ENCODE measurements around the gene IGSF6.
A peak's percentile ranks its signal among the peaks of the same experiment; 100 is the strongest.
"Not testable (repeated sequence)": the region's sequence is repeated elsewhere in the genome, so short reads cannot be mapped to it uniquely, and the experiment has no call there.

Gene IGSF6

DNA sequence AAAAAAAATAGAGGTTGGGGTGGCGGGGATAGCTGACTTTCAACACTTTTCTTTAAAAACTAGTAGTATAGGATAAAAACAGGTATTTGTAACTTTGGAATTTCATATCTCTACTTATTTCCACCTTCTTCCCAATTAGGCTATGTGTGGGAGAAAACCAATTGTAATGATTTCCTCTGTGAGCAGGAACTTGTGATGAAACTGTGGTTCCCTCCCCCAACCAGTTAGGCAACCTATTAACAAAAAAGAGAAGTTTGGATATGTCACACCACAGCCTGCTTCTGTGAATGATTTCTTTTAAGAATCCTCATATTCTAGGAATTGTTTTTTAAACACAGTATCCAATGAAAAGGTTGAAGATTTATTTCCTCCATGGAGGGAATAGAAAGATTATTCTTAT is 1.9 kb downstream of the IGSF6 start:
- H3K27ac ChIP-seq = no peak overlapping the region
- no peaks in the 10 kb centered on the region for H3K27me3 ChIP-seq (ENCODE audit: insufficient read depth, low read depth, severe bottlenecking)
- H3K4me3 ChIP-seq (ENCODE audit: low read depth, low read length) = no peak overlapping the region
- H3K36me3 ChIP-seq = peaks cover 6% of the 10 kb centered on the region
- TF ChIP-seq, protein P1, sequence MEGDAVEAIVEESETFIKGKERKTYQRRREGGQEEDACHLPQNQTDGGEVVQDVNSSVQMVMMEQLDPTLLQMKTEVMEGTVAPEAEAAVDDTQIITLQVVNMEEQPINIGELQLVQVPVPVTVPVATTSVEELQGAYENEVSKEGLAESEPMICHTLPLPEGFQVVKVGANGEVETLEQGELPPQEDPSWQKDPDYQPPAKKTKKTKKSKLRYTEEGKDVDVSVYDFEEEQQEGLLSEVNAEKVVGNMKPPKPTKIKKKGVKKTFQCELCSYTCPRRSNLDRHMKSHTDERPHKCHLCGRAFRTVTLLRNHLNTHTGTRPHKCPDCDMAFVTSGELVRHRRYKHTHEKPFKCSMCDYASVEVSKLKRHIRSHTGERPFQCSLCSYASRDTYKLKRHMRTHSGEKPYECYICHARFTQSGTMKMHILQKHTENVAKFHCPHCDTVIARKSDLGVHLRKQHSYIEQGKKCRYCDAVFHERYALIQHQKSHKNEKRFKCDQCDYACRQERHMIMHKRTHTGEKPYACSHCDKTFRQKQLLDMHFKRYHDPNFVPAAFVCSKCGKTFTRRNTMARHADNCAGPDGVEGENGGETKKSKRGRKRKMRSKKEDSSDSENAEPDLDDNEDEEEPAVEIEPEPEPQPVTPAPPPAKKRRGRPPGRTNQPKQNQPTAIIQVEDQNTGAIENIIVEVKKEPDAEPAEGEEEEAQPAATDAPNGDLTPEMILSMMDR (IDR thresholded peaks at IDR 0.05; ENCODE audit: low read depth, low read length) = no peak
- H3K9me3 ChIP-seq (ENCODE audit: severe bottlenecking) = no peaks in the 10 kb centered on the region
- DNase-seq = no peak

- not testable (repeated sequence) for H3K4me3 ChIP-seq (ENCODE audit: low read depth, low read length)
Observed at GRCh38 chr16:21649826-21650406, 2.5 kb downstream of the IGSF6 start.

DNA sequence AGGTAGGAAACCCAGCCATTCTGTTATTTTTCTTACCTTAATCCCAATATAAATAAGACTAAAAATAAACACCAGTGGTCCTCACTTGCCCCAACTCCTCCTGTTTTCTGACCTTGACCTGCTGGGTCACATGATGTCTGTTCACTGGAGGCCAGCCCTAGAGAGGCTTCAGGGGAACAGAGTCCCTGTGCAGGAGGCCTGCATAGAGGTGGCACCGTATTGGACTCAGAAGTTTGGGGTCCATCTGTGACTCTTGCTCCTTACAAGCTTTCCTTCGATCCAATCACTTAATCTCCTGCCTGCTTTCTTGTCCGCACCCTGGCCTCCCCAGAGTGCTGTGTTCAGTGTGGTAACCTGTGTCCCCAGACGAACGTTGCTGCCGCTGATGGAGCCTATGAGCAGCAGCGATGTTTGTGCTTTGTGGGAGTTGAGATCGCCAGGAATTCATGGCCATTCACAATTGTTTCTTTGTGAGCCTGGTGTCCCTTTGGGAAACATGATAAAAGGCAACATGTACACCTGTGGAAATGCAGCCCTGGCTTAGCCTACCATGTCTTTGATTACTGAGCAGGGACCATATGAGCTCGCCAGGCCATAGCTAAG is 4.7 kb downstream of the IGSF6 start:
- Histone ChIP-seq H3K9me3 (ENCODE audit: severe bottlenecking) (no peaks in the 10 kb centered on the region), H3K27me3 (ENCODE audit: insufficient read depth, low read depth, severe bottlenecking) (no peaks in the 10 kb centered on the region), H3K36me3 (peaks cover 6% of the 10 kb centered on the region), H3K27ac (peak overlapping the region; percentile 19), H3K4me3 (ENCODE audit: low read depth, low read length) (no peak overlapping the region)
- TF ChIP-seq, protein P1 (IDR thresholded peaks at IDR 0.05; ENCODE audit: low read depth, low read length) = no peak
- DNase-seq = no peak

More at GRCh38 chr16:21649826-21650406, 2.5 kb downstream of the IGSF6 start:
- H3K27me3 ChIP-seq (ENCODE audit: insufficient read depth, low read depth, severe bottlenecking); H3K27ac ChIP-seq; H3K36me3 ChIP-seq; H3K9me3 ChIP-seq (ENCODE audit: severe bottlenecking); DNase-seq: not testable (repeated sequence)

- Histone ChIP-seq H3K4me3 (ENCODE audit: low read depth, low read length) (no peak overlapping the region), H3K27ac (no peak overlapping the region), H3K27me3 (ENCODE audit: insufficient read depth, low read depth, severe bottlenecking) (no peaks in the 10 kb centered on the region), H3K36me3 (peaks cover 6% of the 10 kb centered on the region), H3K9me3 (ENCODE audit: severe bottlenecking) (no peaks in the 10 kb centered on the region)
- TF ChIP-seq, protein P1 (IDR thresholded peaks at IDR 0.05; ENCODE audit: low read depth, low read length) = no peak
- no peak for DNase-seq
Observed at GRCh38 chr16:21646721-21647561, 5.5 kb downstream of the IGSF6 start.

GRCh38 chr16:21646091-21646490 is 6.3 kb downstream of the IGSF6 start:
- DNase-seq = no peak
- H3K4me3 ChIP-seq (ENCODE audit: low read depth, low read length) = no peak overlapping the region
- H3K27me3 ChIP-seq (ENCODE audit: insufficient read depth, low read depth, severe bottlenecking) = no peaks in the 10 kb centered on the region
- TF ChIP-seq, protein P1 (IDR thresholded peaks at IDR 0.05; ENCODE audit: low read depth, low read length) = no peak
- no peaks in the 10 kb centered on the region for H3K9me3 ChIP-seq (ENCODE audit: severe bottlenecking)
- peaks cover 6% of the 10 kb centered on the region for H3K36me3 ChIP-seq
- H3K27ac ChIP-seq = no peak overlapping the region

GRCh38 chr16:21645261-21645721 is 7.1 kb downstream of the IGSF6 start:
- TF ChIP-seq, protein P1 (IDR thresholded peaks at IDR 0.05; ENCODE audit: low read depth, low read length) = no peak
- Histone ChIP-seq H3K27me3 (ENCODE audit: insufficient read depth, low read depth, severe bottlenecking) (no peaks in the 10 kb centered on the region), H3K4me3 (ENCODE audit: low read depth, low read length) (no peak overlapping the region), H3K27ac (no peak overlapping the region), H3K36me3 (peaks cover 6% of the 10 kb centered on the region), H3K9me3 (ENCODE audit: severe bottlenecking) (no peaks in the 10 kb centered on the region)
- no peak for DNase-seq

Data from WERI-Rb-1 (cell line).